GM21526 (cell line): ENCODE data around the gene SPDYC.
A peak's percentile ranks its signal among the peaks of the same experiment; 100 is the strongest.

Experiments
- ATAC-seq: cut with Tn5 transposase; IDR thresholded peaks from one replicate; pipeline ENCODE4 v1.9.1; 2021; ENCODE audit warnings: moderate library complexity; ENCODE audit not compliant: unreplicated experiment, low FRiP score

SPDYC gene

GRCh38 chr11:65170058-65170534 lies at the start of gene SPDYC:
TSS of gene SPDYC (plus strand) at chr11:65170233. CDS start at chr11:65171358, 1,125 bp downstream.
- no peak for ATAC-seq

- ATAC-seq = no peak
Measured at GRCh38 chr11:65120831-65121230, 49.2 kb upstream of the SPDYC start.

DNA sequence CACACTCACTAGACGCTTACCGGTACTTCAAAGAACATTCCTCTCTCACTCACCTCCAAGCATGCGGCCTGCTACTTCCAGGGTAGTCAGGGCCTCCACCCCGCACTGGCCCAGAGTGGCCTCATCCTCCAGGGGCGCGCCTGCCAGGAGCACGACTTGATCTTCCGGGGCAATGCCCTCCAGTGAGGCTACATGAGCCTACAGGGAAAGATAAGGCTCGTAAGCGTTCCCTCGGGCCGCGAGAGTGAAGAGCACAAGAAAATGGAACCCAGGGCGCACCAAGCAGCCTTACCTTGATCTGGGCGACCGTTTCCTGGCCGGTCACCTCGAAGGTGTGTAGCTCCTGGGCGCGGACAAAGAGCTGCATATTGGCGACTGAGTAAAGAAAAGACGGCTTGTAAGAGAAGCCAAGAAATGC lies 48.6 kb upstream of the SPDYC start:
- ATAC-seq = no peak

DNA sequence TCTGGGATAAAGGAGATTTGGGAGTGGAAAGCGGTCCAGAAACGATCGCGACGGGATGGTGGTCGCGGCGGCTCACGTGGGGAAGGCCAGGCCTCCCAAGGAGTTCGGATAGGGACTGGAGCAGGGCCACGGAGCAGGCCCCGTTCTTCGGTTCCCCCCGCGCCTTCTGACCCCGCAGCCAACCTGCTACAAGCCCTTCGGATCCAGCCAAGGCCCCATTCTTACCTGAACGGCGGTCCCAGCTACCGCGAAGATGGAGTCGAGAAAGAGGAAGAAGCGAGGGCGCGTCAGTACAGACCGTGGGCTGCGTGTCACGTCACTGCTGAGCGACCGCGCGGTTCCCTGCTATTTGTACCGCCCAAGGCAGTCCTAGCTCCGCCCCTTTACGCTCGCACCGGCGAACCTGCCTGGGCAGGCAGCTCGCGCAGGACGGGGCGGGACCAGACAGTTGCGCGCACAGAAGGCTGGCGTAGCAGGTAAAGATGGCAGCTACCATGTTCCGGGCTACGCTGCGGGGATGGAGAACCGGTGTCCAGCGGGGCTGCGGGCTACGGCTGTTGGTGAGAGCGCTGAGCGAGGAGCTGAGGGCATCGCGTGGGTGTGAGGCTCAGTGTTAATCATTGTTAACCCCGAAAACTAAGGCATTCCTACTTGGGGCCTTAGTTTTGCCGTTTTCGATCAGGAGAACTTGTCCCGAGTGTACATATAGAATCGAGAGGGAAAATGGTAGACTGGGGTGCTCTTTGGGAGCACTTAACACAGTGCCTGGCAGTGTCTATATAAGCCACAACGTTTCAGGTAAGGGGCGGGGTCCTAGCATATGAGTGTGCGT lies 48.0 kb upstream of the SPDYC start, which contains the start of the genes FAU and MRPL49:
Gene FAU (minus strand): TSS at position 270 of the 832 bp plus-strand sequence. CDS start 321 bp downstream, outside the sequence.
Gene MRPL49 (plus strand): TSS at position 457 of the 832 bp plus-strand sequence. CDS start 26 bp downstream, at position 483.
- ATAC-seq = peak; percentile 53

GRCh38 chr11:65124480-65125196 lies 45.4 kb upstream of the SPDYC start:
- no peak for ATAC-seq

- ATAC-seq = no peak
Measured at GRCh38 chr11:65125197-65126056, 44.6 kb upstream of the SPDYC start.

DNA sequence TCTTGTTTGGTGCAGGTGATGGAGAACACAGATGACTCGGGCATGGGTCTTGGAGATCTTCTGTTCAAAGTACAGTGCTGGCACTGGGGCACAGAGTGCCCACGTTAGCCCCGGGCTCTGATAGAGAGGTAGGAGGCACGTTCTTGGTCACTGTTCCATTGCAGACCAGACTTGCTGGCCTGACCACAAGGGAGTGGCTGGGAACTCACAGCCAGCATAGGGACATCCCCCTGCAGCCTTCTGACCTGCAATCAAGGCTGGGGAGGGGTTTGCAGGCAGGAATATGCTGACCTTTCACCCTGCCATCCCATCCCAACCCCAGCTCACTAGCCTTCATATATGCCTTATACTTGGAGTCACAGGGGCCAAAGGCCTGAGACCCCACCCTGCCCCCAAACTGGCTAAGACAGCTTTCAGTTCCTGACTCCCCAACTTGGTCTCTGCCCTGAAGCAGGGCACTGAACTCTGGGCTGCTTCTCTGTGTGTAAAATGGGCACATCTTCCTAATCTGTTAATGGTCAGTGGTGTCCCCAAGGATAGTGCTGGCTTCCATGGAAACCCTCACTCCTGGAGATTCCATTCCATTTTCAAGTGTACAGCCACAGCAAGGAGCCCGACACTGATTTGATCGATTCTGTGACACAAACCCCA lies 43.3 kb upstream of the SPDYC start:
- no peak for ATAC-seq

DNA sequence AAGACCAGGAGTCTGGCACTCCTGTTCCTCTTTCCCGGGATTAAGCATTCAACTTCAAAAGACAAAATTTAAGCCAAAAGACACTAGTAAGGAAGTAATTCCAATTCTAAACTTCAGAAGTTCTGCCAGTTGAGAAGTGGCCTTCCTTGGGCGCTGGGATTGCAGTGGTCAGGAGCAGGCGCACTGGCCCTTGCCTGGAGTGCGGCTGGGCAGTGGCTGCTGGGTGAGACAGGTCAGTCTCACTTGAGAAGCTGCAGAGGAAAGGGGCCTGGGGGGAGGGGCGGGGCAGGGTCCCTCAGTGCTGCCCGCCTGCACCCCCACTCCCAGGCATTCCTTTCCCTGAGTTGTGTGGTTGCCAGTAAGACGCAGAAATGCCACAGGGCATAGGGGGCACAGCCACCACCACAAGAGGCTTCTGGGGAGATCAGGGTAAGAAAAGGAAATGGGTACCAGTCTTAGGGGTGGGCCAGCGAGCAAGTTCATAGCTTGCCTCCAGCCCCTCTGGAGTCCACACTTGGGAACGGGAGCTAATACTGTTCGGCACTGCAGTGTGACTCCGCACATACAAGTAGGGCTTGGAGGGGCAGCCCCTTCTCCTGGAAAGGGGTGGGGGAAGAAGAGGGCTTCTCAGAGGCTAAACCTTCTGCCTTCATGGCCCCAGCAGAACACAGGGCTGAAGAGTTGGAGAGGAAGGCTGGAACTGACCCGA lies 42.4 kb upstream of the SPDYC start:
- no peak for ATAC-seq

GRCh38 chr11:65128182-65129145 lies 41.6 kb upstream of the SPDYC start:
- ATAC-seq = no peak

- ATAC-seq = no peak
Measured at GRCh38 chr11:65129649-65130441, 40.2 kb upstream of the SPDYC start.

GRCh38 chr11:65130631-65131416 lies 39.2 kb upstream of the SPDYC start:
- no peak for ATAC-seq

- ATAC-seq = no peak
Measured at GRCh38 chr11:65131417-65131776, 38.6 kb upstream of the SPDYC start.

DNA sequence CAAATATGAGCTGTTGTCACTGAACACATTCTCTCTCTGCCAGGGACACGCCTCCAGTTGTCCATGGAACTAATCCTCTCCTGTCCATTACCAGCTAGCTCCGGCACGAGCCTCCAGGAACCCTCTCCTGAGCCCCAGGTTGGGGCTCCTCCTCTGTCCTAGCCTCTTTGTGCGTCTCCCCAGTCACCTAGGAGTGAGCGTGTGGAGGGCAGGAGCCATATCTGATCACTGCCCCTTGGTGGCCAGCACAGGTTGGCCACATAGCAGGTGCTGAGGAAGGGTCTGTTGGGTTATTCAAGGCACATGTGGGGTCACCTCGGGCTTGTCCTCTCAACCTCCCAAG lies 38.2 kb upstream of the SPDYC start:
- ATAC-seq = no peak

DNA sequence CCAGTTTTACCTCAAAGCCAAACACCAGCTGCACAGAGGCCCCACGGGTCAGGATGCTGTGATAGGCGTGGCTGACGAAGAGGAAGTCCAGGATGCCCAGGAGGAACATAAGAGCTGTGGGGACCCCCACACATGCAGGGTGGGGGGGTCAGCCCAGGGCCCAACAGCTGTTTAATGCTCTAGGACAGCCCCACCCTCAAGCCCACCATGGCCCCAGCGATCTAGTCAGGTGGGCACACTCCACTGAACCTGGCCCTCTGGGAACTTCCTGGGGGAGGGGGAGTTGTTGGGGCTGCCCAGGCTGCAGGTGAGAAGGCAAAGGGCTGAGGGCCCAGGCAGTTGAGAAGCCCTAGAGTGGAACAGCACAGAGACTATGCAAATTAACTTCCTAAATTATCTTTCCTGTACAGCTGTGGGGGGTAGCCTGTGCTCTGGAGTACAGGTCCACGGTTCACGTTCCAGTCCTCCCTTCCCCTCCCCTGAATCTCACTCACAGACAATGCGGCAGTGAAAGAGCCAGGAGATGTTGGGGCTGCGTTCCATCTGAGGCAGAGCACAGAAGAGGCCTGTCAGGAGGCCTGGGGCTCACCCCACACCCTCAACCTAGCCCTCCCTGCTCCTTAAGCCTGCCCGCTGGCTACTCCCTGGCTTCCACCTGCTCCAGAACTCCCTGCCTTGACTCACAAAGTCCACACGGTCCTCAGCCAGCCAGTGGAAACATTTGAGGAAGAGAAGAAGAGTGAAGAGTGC lies 37.6 kb upstream of the SPDYC start:
- ATAC-seq = no peak

- no peak for ATAC-seq
Measured at GRCh38 chr11:65132988-65133700, 36.9 kb upstream of the SPDYC start.

- no peak for ATAC-seq
Measured at GRCh38 chr11:65133724-65134123, 36.3 kb upstream of the SPDYC start.
